GM12891 (cell line): ENCODE results near the gene SNX19.

Experiments
- DNase-seq: peaks from one replicate; pipeline ENCODE4 v3.0.0; 2011; ENCODE audit warnings: low spot score; ENCODE audit not compliant: insufficient read length
- FAIRE-seq: peaks from 2 replicates; lab custom pipeline; 2011; peaks lifted over from hg19 to GRCh38; lab: Jason Lieb, UNC
- PAX5 ChIP-seq: IDR thresholded peaks from 2 replicates; pipeline ENCODE4 v1.6.1; 2011; ENCODE audit warnings: low read length, moderate library complexity, mild to moderate bottlenecking; ENCODE audit not compliant: insufficient read depth, severe bottlenecking
- POLR2A ChIP-seq: IDR thresholded peaks from 2 replicates; pipeline ENCODE4 v1.6.1; 2011; ENCODE audit warnings: low read depth, low read length, control low read depth
- POLR2AphosphoS5 ChIP-seq: IDR thresholded peaks from 2 replicates; pipeline ENCODE4 v1.6.1; 2011; ENCODE audit warnings: low read depth, low read length, control low read depth
- POU2F2 ChIP-seq: IDR thresholded peaks from 2 replicates; pipeline ENCODE4 v1.6.1; 2011; ENCODE audit warnings: low read depth, mild to moderate bottlenecking, control low read depth, low read length, moderate library complexity
- SPI1 ChIP-seq: IDR thresholded peaks from 2 replicates; pipeline ENCODE4 v1.6.1; 2011; ENCODE audit warnings: low read depth, low read length, control low read depth
- TAF1 ChIP-seq: IDR thresholded peaks from 2 replicates; pipeline ENCODE4 v1.6.1; 2011; ENCODE audit warnings: low read depth, low read length, control low read depth

The SNX19 gene

GRCh38 chr11:130826572-130826971 lies 89.7 kb downstream of the SNX19 start:
- TF ChIP-seq POLR2A (no peak), POLR2AphosphoS5 (no peak), PAX5 (no peak), TAF1 (no peak), POU2F2 (no peak), SPI1 (no peak)
- no peak for FAIRE-seq
- no peak for DNase-seq

- TF ChIP-seq POLR2A (no peak), POLR2AphosphoS5 (no peak), TAF1 (no peak), PAX5 (no peak), SPI1 (no peak), POU2F2 (no peak)
- FAIRE-seq (no peak), DNase-seq (no peak)
Observed at GRCh38 chr11:130825983-130826382, 90.3 kb downstream of the SNX19 start.

- TF ChIP-seq POLR2AphosphoS5 (no peak), POLR2A (no peak), PAX5 (no peak), SPI1 (no peak), POU2F2 (no peak), TAF1 (no peak)
- FAIRE-seq (no peak), DNase-seq (no peak)
Observed at GRCh38 chr11:130825561-130825960, 90.7 kb downstream of the SNX19 start.
